Endodermal cell (in vitro differentiated cells): ENCODE results near the gene NUP188. TPM values are rescaled to one million over a fixed set of nuclear protein-coding genes. Genes with fewer than 3 reads are reported as not detected.

Source experiments
- DNase-seq: peaks from one replicate; pipeline ENCODE4 v3.0.0-alpha.2; 2017
- H3K27ac ChIP-seq: 2 replicates; pipeline ENCODE4 v1.5.1; 2013; ENCODE audit warnings: mild to moderate bottlenecking, low read depth, low read length, moderate library complexity
- H3K27me3 ChIP-seq: 2 replicates; pipeline ENCODE4 v1.6.1; 2013; ENCODE audit warnings: mild to moderate bottlenecking, low read length, moderate library complexity; ENCODE audit not compliant: insufficient read depth, control insufficient read depth, poor library complexity, severe bottlenecking
- H3K36me3 ChIP-seq: 2 replicates; pipeline ENCODE4 v1.7.0; 2013; ENCODE audit warnings: mild to moderate bottlenecking, low read length, moderate library complexity; ENCODE audit not compliant: control insufficient read depth, insufficient read depth
- H3K4me1 ChIP-seq: one replicate; pipeline ENCODE4 v1.7.0; 2013; ENCODE audit warnings: low read length; ENCODE audit not compliant: control insufficient read depth, insufficient read depth
- H3K4me3 ChIP-seq: 2 replicates; pipeline ENCODE4 v1.5.1; 2013; ENCODE audit warnings: mild to moderate bottlenecking, low read length, moderate library complexity
- H3K9ac ChIP-seq: 2 replicates; pipeline ENCODE4 v1.6.1; 2013; ENCODE audit warnings: mild to moderate bottlenecking, low read length, moderate library complexity; ENCODE audit not compliant: poor library complexity, severe bottlenecking; ENCODE audit errors: extremely low read depth
- H3K9me3 ChIP-seq: 2 replicates; pipeline ENCODE4 v1.6.1; 2013; ENCODE audit warnings: mild to moderate bottlenecking, low read length, moderate library complexity; ENCODE audit not compliant: control insufficient read depth
- H3K27ac Mint-ChIP-seq: 2 replicates; pipeline ENCODE4 v1.8.0; 2020; ENCODE audit warnings: mixed read lengths
- H3K27me3 Mint-ChIP-seq: 2 replicates; pipeline ENCODE4 v1.8.0; 2021; ENCODE audit warnings: mild to moderate bottlenecking, mixed read lengths; ENCODE audit not compliant: insufficient read depth
- H3K36me3 Mint-ChIP-seq: 2 replicates; pipeline ENCODE4 v1.8.0; 2020; ENCODE audit warnings: low read depth, mixed read lengths
- H3K4me1 Mint-ChIP-seq: 2 replicates; pipeline ENCODE4 v1.8.0; 2020; ENCODE audit warnings: mixed read lengths
- H3K4me3 Mint-ChIP-seq: 2 replicates; pipeline ENCODE4 v1.8.0; 2020; ENCODE audit warnings: mild to moderate bottlenecking, moderate library complexity, mixed read lengths
- H3K9me3 Mint-ChIP-seq: 2 replicates; pipeline ENCODE4 v1.8.0; 2020; ENCODE audit warnings: mild to moderate bottlenecking, mixed read lengths
- WGBS, 2 experiments: methylation state at CpG; one replicate each; pipeline versions ENCODE4 v1.1.5 to v1.1.7; 2013; ENCODE audit warnings: missing lambda C conversion rate in 2 of 2, mixed read lengths in 1 of 2; ENCODE audit not compliant: insufficient coverage in 1 of 2, insufficient read length in 1 of 2; 5-methylcytosine and 5-hydroxymethylcytosine counted together
- total RNA-seq, 2 donors: library from RNA; stranded (reverse); fragmentation: NEBNext Ultra II Directional in 1 of 2; extraction: Animal tissue kit (Norgen Biotek cat#: 25700) in 1 of 2; gene quantifications; 2 replicates in 1 of 2; 3 replicates in 1 of 2; pipeline ENCODE4 v1.2.1, GENCODE V29; 2021
- TF ChIP-seq, protein P1 (sequence below): fragments of 200-600 bp; sonication (generic); conservative IDR thresholded peaks from 2 replicates; pipeline ENCODE4 v1.5.0; 2021; ENCODE audit warnings: antibody characterized with exemption, mild to moderate bottlenecking

Gene NUP188
- total RNA-seq, 2 donors from 2014 or later: 89.8 to 94.8 TPM

GRCh38 chr9:129011761-129012181 lies 64.3 kb downstream of the NUP188 start:
- H3K4me1 Mint-ChIP-seq: no peaks in the 10 kb centered on the region
- peaks cover 41% of the 10 kb centered on the region for H3K36me3 ChIP-seq
- H3K9ac ChIP-seq: no peak overlapping the region
- H3K36me3 Mint-ChIP-seq: peaks cover 32% of the 10 kb centered on the region
- no peaks in the 10 kb centered on the region for H3K4me1 ChIP-seq
- no peaks in the 10 kb centered on the region for H3K9me3 ChIP-seq
- H3K4me3 Mint-ChIP-seq: no peak overlapping the region
- peak overlapping the region; percentile 75 for H3K27ac ChIP-seq
- no peak for DNase-seq
- 89 to 92% methylated on average over 7 to 11 of the region's 11 CpGs for WGBS, 2 experiments
- TF ChIP-seq, protein P1, sequence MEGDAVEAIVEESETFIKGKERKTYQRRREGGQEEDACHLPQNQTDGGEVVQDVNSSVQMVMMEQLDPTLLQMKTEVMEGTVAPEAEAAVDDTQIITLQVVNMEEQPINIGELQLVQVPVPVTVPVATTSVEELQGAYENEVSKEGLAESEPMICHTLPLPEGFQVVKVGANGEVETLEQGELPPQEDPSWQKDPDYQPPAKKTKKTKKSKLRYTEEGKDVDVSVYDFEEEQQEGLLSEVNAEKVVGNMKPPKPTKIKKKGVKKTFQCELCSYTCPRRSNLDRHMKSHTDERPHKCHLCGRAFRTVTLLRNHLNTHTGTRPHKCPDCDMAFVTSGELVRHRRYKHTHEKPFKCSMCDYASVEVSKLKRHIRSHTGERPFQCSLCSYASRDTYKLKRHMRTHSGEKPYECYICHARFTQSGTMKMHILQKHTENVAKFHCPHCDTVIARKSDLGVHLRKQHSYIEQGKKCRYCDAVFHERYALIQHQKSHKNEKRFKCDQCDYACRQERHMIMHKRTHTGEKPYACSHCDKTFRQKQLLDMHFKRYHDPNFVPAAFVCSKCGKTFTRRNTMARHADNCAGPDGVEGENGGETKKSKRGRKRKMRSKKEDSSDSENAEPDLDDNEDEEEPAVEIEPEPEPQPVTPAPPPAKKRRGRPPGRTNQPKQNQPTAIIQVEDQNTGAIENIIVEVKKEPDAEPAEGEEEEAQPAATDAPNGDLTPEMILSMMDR: no peak
- no peak overlapping the region for H3K27ac Mint-ChIP-seq
- H3K27me3 ChIP-seq: no peaks in the 10 kb centered on the region
- H3K27me3 Mint-ChIP-seq: no peaks in the 10 kb centered on the region
- no peak overlapping the region for H3K4me3 ChIP-seq
- no peaks in the 10 kb centered on the region for H3K9me3 Mint-ChIP-seq

DNA sequence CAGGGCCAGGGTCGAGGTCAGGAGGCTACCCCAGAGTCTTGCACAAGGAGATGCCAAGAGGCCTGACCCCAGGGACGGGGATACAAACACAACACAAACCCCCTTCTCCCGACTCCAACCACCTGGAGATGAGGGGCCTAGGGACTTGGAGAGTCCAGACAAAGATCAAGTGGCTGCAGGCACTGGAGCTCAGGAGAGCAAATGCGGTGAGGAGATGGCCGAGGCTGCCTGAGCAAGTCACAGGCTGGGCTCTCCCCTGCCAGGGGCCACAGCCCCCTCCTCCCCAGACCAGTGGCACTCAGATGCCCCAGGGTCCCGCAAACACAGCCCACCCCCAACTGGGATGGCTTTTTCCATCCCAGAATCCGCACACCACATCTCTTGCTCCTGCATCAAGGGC lies 64.8 kb downstream of the NUP188 start:
- 90% methylated on average over 2 to 7 of the region's 7 CpGs for WGBS, 2 experiments
- TF ChIP-seq, protein P1: no peak
- H3K4me3 ChIP-seq: no peak overlapping the region
- H3K27ac ChIP-seq: peak overlapping the region; percentile 75
- H3K9ac ChIP-seq: no peak overlapping the region
- no peaks in the 10 kb centered on the region for H3K4me1 Mint-ChIP-seq
- H3K9me3 ChIP-seq: no peaks in the 10 kb centered on the region
- H3K36me3 ChIP-seq: peaks cover 36% of the 10 kb centered on the region
- no peak overlapping the region for H3K27ac Mint-ChIP-seq
- no peaks in the 10 kb centered on the region for H3K9me3 Mint-ChIP-seq
- H3K4me3 Mint-ChIP-seq: no peak overlapping the region
- peaks cover 36% of the 10 kb centered on the region for H3K36me3 Mint-ChIP-seq
- H3K27me3 Mint-ChIP-seq: no peaks in the 10 kb centered on the region
- no peaks in the 10 kb centered on the region for H3K4me1 ChIP-seq
- DNase-seq: no peak
- no peaks in the 10 kb centered on the region for H3K27me3 ChIP-seq

- TF ChIP-seq, protein P1: no peak
- no peaks in the 10 kb centered on the region for H3K9me3 Mint-ChIP-seq
- Histone ChIP-seq H3K4me3 (no peak overlapping the region), H3K36me3 (peaks cover 33% of the 10 kb centered on the region), H3K4me1 (no peaks in the 10 kb centered on the region), H3K27ac (no peak overlapping the region), H3K9ac (no peak overlapping the region), H3K9me3 (no peaks in the 10 kb centered on the region), H3K27me3 (no peaks in the 10 kb centered on the region)
- no peaks in the 10 kb centered on the region for H3K27me3 Mint-ChIP-seq
- no peak overlapping the region for H3K27ac Mint-ChIP-seq
- 94 to 98% methylated on average over 7 to 16 of the region's 16 CpGs for WGBS, 2 experiments
- DNase-seq: no peak
- H3K36me3 Mint-ChIP-seq: peaks cover 34% of the 10 kb centered on the region
- H3K4me1 Mint-ChIP-seq: no peaks in the 10 kb centered on the region
- no peak overlapping the region for H3K4me3 Mint-ChIP-seq
These were observed 65.5 kb downstream of the NUP188 start for GRCh38 chr9:129012893-129013448.
